Measurements from ENCODE around the gene AIM2. TPM values are rescaled to one million over a fixed set of nuclear protein-coding genes. Genes with fewer than 3 reads are reported as not detected.

AIM2 gene
- total and polyA plus RNA-seq, 2 of the 4 experiments (the other 2 are of a cell fraction) = not detected

DNA sequence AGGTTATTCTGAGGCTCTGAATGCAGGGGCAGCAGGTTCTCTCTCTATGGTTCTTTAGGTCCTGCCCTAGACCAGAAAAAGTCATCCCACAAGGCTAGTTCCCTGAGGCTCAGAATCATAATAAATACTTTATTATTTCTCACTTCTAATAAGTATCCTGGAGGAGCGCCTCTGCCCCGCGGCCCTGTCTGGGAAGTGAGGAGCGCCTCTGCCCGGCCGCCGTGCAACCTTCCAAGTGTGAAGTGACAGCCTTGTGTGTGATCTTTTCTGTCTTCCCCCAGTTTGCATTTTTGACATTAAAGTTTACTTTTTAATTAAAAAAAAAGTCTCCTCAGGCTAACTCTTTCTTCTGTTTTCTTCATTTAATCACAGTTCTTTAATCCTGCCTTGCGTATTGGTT lies 11.5 kb downstream of the AIM2 start:
- no peak overlapping the region for H4K5ac ChIP-seq (ENCODE audit: low read depth, low read length)
- in situ Hi-C loops (cut with MboI; ENCODE audit: low sequenced_read_pairs) = no loop called here
- H3K23ac ChIP-seq (ENCODE audit: low read depth, low read length) = no peak overlapping the region
- H4K8ac ChIP-seq (ENCODE audit: low read depth in 2 of 2, low read length in 2 of 2) = no peak overlapping the region
- H3K36me3 ChIP-seq (ENCODE audit: control insufficient read depth, insufficient read depth, low read length) = no peaks in the 10 kb centered on the region
- no peaks in the 10 kb centered on the region for H4K20me1 ChIP-seq (ENCODE audit: insufficient read depth, low read length)
- H3K56ac ChIP-seq (ENCODE audit: extremely low read depth, insufficient read depth, low read length) = no peak overlapping the region
- no peak overlapping the region for H3K4me2 ChIP-seq (ENCODE audit: low read depth, low read length)
- dilution Hi-C loops (cut with HindIII; ENCODE audit: low sequenced_read_pairs, unreplicated experiment) = no loop called here
- no peak overlapping the region for H3K9ac ChIP-seq (ENCODE audit: low read depth, low read length)
- no peaks in the 10 kb centered on the region for H3K27me3 ChIP-seq (ENCODE audit: control insufficient read depth, insufficient read depth, low read length)
- H3K9me1 ChIP-seq (ENCODE audit: insufficient read depth, low read length) = no peaks in the 10 kb centered on the region
- no peak overlapping the region for H2AFZ ChIP-seq (replicated peaks; ENCODE audit: low read length, poor library complexity)
- H2AK9ac ChIP-seq (replicated peaks; ENCODE audit: low read depth, low read length, poor library complexity) = no peak overlapping the region
- no peak overlapping the region for H2BK20ac ChIP-seq (ENCODE audit: low read depth, low read length)
- 0 out of 2 replicates have a peak, but pooled peaks cover 2% of the 10 kb centered on the region for H3K4me1 ChIP-seq (ENCODE audit: control insufficient read depth, insufficient read depth, low read length)
- CTCF ChIA-PET = no interaction called here
- H3K27ac ChIP-seq (ENCODE audit: insufficient read depth, low read length) = no peak overlapping the region
- WGBS, 2 experiments (ENCODE audit: extremely low coverage in 2 of 2, insufficient read length in 1 of 2) = no CpG with 5 or more reads among the region's 8 CpGs
- no peak overlapping the region for H3K18ac ChIP-seq (ENCODE audit: low read depth, low read length)
- no peak overlapping the region for H2BK15ac ChIP-seq (ENCODE audit: low read depth, low read length)
- H3K4ac ChIP-seq (ENCODE audit: low read depth, low read length) = no peak overlapping the region
- no peaks in the 10 kb centered on the region for H3K9me3 ChIP-seq (ENCODE audit: control insufficient read depth, insufficient read depth, low read length)
- H2AK5ac ChIP-seq (ENCODE audit: low read depth, low read length) = no peak overlapping the region
- ATAC-seq (ENCODE audit: low read depth) (no peak), DNase-seq (no peak)
- BruUV-seq (replicated peaks) = no TSS peak
- no peak overlapping the region for H3K4me3 ChIP-seq (ENCODE audit: insufficient read depth, low read depth, low read length)
- no peak for TF ChIP-seq CEBPB (IDR thresholded peaks at IDR 0.05; ENCODE audit: low read depth, low read length)
- intact Hi-C loops (cut with micrococcal nuclease) = no loop called here
- POLR2A ChIA-PET (ENCODE audit: unreplicated experiment) = no interaction called here
- no peaks in the 10 kb centered on the region for H3K79me1 ChIP-seq (ENCODE audit: low read depth in 1 of 2, low read length in 2 of 2)
- H2BK5ac ChIP-seq (ENCODE audit: low read depth, low read length, poor library complexity, severe bottlenecking) = no peak overlapping the region
- no peak overlapping the region for H3K14ac ChIP-seq (replicated peaks; ENCODE audit: low read depth, low read length)
- no peak overlapping the region for H2BK120ac ChIP-seq (ENCODE audit: low read depth, low read length)
- no peak overlapping the region for H4K91ac ChIP-seq (ENCODE audit: insufficient read depth, low read depth, low read length)

Measured in IMR-90 (cell line).